SH-SY5Y (cell line): ENCODE data around the gene USP17L18.
"Not testable (repeated sequence)": the region's sequence is repeated elsewhere in the genome, so short reads cannot be mapped to it uniquely, and the experiment has no call there.

Experiments used
- GATA2 ChIP-seq: IDR thresholded peaks from 2 replicates; pipeline ENCODE4 v1.6.1; 2011; ENCODE audit warnings: mild to moderate bottlenecking, low read depth, low read length
- GATA3 ChIP-seq: IDR thresholded peaks from 2 replicates; pipeline ENCODE4 v1.6.1; 2011; ENCODE audit warnings: low read depth, mild to moderate bottlenecking, low read length, moderate library complexity

- TF ChIP-seq GATA2, GATA3: not testable (repeated sequence)
Measured at GRCh38 chr4:9210357-9210756, 38.1 kb upstream of the USP17L18 start, which contains the start of gene USP17L10.
